PFSK-1 (cell line): Measurements from ENCODE around the gene CCDC87.

Source experiments
- FOXP2 ChIP-seq: optimal IDR thresholded peaks from 2 replicates; pipeline ENCODE3; 2011; ENCODE audit warnings: borderline replicate concordance, control low read depth, inconsistent platforms; ENCODE audit not compliant: insufficient read depth; ENCODE audit errors: extremely low read length, extremely low read depth
- POLR2AphosphoS5 ChIP-seq: IDR thresholded peaks from 2 replicates; pipeline ENCODE4 v1.6.1; 2012; ENCODE audit warnings: low read depth, mild to moderate bottlenecking, control low read depth, low read length, moderate library complexity
- TAF1 ChIP-seq: IDR thresholded peaks from 2 replicates; pipeline ENCODE4 v1.6.1; 2012; ENCODE audit warnings: low read length, control low read depth, borderline replicate concordance; ENCODE audit not compliant: insufficient read depth
- TF ChIP-seq, protein P1 (sequence below), 2 experiments: IDR thresholded peaks; 2 replicates each; pipeline versions ENCODE4 v1.6.1 to v1.8.0; 2011 to 2012; ENCODE audit warnings: low read depth in 2 of 2, low read length in 2 of 2, control low read depth in 1 of 2, inconsistent platforms in 1 of 2, mild to moderate bottlenecking in 1 of 2, moderate library complexity in 1 of 2; ENCODE audit not compliant: insufficient read depth in 1 of 2

DNA sequence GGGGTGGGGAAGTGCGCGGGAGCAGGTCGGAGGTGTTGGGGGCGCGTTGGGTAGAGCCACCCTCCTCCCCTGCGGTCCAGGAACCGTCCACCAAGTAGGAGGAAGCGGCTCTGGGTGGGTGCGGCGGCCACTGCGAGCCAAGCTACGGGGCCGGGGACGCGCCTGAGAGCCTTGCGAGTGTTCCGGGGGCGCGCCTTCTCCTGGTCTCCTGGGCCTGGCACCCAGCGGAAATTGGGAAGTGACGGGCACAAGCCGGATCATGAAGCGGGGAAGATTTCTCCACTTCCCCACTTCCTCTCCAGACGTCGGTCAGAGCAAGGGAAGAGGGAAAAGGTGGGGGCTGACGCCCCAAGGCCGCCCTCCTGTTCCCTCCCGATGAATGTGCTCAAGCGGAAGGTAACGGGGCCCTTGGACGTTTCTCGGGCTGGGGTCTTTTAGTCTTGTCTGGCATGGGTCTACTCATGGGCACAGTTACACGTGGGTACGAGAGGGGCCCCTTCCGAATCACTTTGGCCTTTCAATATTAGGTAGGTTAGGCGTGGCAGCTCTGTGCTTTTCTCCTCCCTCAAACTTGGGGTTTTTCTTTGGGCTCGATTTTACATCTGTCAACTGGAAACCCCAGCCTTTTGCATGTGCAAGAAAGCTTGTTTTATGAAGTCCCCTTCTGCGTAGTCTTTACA is 24.4 kb upstream of the CCDC87 start:
- TF ChIP-seq POLR2AphosphoS5 (no peak), TAF1 (no peak), FOXP2 (no peak)
- TF ChIP-seq, protein P1, sequence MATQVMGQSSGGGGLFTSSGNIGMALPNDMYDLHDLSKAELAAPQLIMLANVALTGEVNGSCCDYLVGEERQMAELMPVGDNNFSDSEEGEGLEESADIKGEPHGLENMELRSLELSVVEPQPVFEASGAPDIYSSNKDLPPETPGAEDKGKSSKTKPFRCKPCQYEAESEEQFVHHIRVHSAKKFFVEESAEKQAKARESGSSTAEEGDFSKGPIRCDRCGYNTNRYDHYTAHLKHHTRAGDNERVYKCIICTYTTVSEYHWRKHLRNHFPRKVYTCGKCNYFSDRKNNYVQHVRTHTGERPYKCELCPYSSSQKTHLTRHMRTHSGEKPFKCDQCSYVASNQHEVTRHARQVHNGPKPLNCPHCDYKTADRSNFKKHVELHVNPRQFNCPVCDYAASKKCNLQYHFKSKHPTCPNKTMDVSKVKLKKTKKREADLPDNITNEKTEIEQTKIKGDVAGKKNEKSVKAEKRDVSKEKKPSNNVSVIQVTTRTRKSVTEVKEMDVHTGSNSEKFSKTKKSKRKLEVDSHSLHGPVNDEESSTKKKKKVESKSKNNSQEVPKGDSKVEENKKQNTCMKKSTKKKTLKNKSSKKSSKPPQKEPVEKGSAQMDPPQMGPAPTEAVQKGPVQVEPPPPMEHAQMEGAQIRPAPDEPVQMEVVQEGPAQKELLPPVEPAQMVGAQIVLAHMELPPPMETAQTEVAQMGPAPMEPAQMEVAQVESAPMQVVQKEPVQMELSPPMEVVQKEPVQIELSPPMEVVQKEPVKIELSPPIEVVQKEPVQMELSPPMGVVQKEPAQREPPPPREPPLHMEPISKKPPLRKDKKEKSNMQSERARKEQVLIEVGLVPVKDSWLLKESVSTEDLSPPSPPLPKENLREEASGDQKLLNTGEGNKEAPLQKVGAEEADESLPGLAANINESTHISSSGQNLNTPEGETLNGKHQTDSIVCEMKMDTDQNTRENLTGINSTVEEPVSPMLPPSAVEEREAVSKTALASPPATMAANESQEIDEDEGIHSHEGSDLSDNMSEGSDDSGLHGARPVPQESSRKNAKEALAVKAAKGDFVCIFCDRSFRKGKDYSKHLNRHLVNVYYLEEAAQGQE (IDR thresholded peaks at IDR 0.05; ENCODE audit: insufficient read depth in 1 of 2, low read depth in 2 of 2, low read length in 2 of 2), result no peak
